GM12892 (cell line): ENCODE results near the gene MPPED1.

ENCODE experiments used
- POLR2A ChIP-seq: IDR thresholded peaks from 2 replicates; pipeline ENCODE4 v1.6.1; 2011; ENCODE audit warnings: low read depth, low read length, control low read depth
- POLR2AphosphoS5 ChIP-seq: IDR thresholded peaks from 2 replicates; pipeline ENCODE4 v1.6.1; 2011; ENCODE audit warnings: low read depth, low read length, control low read depth
- TAF1 ChIP-seq: IDR thresholded peaks from 2 replicates; pipeline ENCODE4 v1.6.1; 2011; ENCODE audit warnings: low read depth, mild to moderate bottlenecking, control low read depth, low read length, borderline replicate concordance

- TF ChIP-seq POLR2A (no peak), TAF1 (no peak), POLR2AphosphoS5 (no peak)
Measured at GRCh38 chr22:43441751-43442150, 29.9 kb downstream of the MPPED1 start.
